HG03159 (cell line): Measurements from ENCODE around the gene GPC2.
A peak's percentile ranks its signal among the peaks of the same experiment; 100 is the strongest.
"Not testable (repeated sequence)": the region's sequence is repeated elsewhere in the genome, so short reads cannot be mapped to it uniquely, and the experiment has no call there.

Source experiments
- ATAC-seq: cut with Tn5 transposase; IDR thresholded peaks from one replicate; pipeline ENCODE4 v1.9.1; 2021; ENCODE audit warnings: mild to moderate bottlenecking, moderate library complexity; ENCODE audit not compliant: unreplicated experiment

GPC2 gene

DNA sequence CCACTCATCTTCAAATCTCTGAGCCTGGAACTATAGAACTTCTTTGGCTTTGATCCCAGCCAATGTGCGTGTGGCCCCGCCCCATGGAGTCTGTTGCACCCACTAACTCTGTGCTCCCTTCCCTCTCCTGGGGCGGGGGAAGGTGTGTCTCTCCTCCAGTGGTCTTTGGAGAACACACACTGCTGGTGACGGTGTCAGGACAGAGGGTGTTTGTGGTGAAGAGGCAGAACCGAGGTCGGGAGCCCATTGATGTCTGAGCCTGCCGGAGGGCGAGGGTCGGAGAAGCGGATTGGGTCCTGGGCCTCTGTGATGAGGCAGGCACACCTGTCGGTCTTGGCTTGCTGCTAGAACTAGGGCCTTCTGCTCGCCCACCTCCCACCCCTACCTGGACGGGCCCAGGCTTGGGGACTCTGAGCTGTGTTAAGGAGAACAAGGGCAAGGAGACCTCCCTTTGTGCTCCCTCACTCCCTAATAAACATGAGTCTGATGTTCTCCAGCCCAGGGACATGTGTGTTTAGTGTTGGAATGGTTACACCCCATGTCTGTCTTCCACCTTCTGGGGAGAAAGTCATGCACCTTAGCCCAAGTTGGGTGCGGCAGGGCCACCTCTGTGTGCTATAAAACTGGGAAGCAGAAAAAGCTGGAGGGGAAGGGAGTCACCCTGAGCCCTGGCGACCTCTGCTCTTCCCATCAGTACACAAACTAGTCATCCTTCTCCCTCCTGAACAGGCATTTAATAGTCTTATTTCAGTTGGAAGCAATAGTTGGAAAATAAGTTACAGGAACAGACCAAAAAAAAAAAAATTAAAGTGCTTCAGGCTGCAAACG, 23.3 kb downstream of the GPC2 start:
- no peak for ATAC-seq

DNA sequence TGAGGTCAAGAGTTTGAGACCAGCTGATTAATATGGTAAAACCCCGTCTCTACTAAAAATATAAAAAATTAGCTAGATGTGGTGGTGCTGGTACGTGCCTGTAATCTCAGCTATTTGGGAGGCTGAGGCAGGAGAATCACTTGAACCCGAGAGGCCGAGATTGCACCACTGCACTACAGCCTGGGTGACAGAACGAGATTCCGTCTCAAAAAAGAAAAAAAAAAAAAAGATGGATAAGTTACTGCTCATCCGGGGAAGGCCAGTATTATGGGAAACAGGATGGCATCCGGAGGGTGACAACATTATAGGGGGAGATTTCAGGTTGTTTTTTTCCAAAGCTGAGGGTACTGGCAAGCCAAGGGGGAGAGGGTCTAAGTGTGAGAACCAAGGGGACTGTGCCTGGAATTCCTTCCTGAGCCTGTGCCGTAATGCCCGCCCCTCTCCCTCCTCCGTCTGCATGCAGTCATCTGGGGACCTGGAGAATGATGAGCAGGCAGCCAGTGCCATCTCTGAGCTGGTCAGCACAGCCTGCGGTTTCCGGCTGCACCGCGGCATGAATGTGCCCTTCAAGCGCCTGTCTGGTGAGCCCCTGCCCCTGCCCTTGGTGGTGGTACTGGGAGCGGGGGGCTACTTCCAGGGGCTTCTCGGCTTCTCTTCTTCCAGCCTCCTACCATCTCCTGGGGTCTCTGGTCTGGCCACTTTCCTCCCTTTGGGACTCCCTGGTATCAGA, 24.1 kb downstream of the GPC2 start:
- ATAC-seq: no peak

DNA sequence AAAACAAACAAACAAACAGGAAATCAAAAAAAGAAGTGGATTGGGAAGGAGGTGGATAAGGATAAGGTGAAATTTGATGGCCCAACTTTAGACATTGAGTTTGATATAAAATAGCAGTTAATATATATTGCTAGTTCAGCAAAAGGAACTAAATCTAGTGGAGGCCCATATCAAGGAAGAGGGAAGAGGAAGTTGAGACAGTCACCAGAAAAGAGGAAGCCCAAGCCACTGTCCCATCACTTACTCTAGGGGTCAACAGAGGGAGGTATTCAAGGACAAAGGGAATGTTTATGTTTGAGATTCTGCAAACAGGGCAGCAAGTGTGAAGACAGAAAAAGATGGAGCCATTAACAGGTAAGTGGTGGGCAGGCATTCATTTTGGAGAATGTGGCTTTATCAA, 24.8 kb downstream of the GPC2 start:
- ATAC-seq: no peak

DNA sequence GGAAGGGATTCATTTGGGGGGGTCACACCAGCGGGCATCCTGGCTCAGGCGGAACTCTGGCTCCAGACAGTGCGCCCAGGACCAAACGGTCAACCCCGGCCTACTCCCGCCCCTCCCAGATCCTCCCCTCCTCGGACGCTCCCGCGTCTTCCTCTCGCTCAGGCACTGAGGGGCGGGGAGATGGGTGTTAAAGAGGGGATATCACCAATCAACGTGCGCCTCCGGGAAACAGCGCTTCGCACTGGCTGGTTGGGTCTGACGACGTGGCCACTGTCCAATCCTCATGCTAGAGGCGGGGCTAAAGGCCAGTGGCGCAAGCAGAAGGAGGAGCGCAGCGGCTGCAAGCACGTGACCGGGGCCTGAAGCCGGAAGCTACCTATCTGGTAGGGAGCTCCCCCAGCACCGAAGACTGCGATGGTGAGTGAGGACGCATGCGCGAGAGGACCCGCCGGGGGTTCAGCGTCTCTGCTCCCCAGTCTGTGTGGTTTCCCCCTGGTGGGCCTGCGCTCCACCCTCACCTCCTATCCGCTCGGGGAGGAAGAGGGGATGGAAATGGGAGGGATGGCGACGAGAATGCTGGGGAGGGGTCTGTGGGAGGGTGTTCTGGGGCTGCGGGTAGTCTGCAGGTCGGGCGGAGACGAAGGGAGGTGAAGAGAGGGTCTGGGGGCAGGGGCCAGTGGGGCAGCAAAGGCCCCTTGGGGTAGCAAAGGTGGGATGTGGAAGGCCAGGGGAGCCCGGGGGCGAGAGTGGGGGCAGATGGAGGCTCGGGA, 28.4 kb downstream of the GPC2 start, which contains the start of gene LAMTOR4:
TSS of gene LAMTOR4 (plus strand) at position 360 of the 770 bp plus-strand sequence. CDS start at position 415, 55 bp downstream.
- peak; percentile 95 for ATAC-seq

DNA sequence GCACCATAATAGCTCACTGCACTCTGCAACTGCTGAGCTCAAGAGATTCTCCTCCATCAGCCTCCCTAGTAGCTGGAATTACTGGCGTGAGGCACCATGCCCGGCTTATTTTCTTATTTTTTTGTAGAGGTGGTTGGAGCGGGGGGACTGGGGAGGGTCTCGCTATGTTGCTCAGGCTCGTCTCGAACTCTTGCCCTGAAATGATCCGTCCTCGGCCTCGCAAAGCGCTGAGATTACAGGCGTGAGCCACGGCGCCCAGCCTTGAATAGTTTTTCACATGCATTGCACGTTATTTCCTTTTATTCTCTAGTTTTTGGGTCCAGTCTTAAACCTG, 29.0 kb downstream of the GPC2 start:
- ATAC-seq: no peak

DNA sequence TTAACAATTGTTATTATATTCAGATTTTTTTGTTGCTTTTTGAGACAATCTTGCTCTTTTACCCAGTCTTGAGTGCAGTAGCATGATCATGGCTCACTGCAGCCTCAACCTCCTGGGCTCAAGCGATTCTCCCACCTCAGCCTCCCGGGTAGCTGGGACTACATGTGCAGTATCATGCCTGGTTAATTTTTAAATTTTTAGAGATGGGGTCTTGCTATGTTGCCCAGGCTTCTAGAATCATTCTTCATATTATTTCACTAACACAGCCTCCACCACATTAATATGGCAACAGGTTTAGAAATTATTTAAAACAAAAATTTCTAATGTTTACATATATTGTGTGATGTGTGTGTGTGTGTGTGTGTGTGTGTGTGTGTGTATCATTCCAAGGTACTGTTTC, 29.9 kb downstream of the GPC2 start:
- no peak for ATAC-seq

DNA sequence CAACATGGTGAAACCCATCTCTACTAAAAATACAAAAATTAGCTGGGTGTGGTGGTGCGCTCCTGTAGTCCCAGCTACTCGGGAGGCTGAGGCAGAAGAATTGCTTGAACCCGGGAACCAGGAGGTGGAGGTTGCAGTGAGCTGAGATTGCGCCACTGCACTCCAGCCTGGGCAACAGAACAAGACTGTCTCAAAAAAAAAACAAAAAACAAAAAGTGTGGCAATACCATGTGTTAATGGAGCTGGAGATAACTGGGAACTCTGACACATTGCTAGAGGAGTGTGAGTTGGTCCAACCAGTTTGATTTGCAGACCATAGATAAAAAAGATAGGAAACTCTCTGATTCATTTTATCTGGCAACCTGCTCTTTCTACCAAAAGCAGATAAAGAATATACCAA, 30.8 kb downstream of the GPC2 start:
- not testable (repeated sequence) for ATAC-seq

DNA sequence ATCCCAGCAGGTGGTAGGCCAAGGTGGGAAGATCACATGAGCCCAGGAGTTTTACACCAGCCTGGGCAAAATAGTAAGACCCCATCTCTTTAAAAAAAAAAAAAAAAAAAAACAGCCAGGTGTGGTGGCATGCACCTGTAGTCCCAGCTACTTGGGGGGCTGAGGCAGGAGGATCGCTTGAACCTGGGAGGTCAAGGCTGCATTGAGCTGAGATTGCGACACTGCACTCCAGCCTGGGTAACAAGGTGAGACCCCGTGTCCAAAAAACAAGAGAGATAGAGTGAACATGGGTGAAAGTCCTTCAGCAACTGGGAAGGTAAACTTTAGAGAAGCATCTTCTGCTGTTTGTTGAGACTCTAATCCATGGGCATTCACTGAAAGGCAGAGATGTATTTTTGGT, 34.7 kb downstream of the GPC2 start:
- ATAC-seq: no peak

DNA sequence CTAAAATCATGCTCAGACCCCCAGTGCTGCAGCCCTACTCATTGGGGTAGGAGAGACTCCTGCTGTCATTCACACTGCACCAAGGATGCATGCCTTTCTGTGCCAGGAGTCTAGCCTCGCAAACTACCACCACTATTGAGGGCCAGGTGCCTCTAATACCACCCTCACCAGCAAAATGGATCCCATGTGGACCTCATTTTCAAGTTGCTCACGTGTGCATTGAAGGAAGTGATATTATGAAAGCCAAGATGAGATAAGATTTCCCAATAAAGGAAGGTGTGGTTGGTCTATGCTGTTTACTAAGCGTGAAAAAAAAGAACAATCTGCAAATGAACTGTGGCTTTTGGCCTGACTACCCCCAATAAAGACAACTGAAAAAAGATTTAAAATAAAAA, 35.6 kb downstream of the GPC2 start:
- ATAC-seq: no peak

DNA sequence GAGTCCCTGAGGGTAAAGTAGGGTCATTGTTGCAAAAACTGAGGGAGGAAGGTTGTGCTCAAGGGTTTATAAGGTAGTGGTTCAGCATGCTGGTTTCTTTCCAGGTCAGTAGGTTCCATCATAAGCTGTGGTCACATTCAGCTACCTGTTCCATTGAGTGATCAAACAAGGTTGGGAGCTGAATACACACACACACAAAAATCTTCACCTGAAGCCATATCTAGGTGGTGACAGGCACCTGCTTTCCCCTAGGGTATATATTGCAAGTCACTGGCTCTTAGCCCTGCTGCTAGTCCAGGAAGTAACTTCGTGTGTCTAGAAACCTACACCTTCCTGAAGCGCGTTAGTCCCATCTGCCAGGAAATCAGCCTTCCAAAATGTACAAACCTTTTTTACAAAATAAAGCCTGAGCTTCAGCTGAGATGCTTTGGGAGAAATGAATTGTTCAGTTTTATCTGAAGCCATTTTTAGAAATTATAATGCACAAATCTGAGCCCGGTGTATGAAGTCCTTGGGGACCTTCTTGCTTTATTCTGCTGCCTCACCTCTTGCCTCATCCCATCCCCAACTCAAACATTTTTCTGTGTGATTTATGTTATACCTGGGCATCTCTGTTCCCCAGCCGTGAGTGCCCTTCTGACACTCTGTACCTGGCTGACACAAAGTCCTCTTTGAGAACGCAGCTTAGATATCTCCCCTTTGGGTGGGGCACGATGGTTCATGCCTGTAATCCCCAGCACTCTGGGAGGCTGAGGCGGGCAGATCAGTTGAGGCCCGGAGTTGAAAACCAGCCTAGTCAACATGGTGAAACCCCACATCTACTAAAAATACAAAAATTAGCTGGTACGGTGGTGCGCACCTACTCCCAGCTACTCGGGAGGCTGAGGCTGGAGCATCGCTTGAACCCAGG, 39.1 kb downstream of the GPC2 start:
- no peak for ATAC-seq

DNA sequence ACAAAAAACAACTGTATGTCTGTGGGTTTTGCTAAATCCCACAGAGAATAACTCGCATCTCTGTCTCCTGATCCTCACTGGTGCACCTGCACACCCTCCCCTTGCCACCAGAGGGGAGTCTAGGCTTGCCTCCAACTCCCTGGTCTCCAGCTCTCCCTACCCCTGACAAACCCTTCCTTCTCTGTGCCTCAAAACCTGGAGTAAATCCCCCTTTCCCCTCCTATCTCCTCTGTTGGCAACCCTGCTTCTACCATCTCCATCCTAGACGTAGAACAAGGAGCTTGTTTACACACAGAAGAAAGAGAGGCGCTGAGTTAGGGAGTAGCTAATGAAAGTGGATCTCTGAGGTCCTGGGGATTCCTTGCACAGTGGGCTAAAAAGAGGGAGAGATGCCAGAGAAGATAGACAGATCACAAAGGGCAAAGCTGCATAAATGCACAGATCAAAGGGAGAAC, 44.5 kb downstream of the GPC2 start:
- no peak for ATAC-seq

DNA sequence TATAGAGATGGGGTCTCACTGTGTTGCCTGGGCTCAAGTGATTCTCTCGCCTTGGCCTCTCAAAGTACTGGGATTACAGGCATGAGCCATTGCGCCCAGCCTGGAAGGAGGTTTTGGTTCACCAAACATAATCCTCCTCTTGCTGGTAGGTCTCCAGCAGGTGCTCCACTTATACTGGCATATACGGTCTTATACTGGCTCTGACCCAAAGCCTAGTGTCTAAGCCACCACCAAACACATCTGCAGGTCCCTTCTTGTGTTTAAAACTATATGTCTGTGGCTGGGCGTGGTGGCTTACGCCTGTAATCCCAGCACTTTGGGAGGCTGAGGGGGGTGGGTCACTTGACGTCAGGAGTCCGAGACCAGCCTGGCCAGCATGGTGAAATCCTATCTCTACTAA, 45.1 kb downstream of the GPC2 start:
- ATAC-seq: no peak

DNA sequence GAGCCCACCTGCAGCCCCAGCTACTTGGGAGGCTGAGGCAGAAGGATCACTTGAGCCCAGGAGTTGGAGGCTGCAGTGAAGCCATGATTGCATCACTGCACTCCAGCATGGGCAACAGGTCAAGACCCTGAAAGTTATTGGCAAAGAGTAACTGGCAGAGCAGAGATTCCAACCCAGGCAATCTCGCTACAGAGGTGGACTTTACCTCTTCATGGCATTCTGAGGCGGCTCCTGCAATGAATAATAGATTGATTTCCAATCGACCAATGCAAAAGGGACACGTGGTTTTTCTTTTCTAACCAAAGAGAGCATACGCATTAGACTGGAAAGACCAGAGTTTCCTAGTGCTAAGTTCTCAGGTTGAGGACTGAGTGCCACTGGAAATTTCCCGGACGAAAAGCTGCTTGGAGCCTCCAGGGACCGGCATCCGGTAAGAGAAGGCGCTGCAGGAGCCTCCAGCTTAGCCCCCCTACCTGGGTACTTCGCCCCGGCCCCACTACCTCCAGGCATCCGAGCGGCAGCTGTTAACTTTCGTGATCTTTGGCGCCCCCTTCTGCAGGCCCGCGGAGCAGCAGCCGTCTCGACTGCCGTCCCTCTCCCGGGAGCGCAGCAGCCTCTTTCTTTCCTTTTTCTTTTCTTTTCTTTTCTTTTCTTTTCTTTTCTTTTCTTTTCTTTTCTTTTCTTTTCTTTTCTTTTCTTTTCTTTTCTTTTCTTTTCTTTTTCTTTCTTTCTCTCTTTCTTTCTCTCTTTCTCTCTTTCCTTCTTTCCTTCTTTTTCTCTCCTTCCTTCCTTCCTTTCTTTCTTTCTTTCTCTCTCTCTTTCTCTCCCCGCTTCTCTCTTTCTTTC, 46.4 kb downstream of the GPC2 start:
- no peak for ATAC-seq

DNA sequence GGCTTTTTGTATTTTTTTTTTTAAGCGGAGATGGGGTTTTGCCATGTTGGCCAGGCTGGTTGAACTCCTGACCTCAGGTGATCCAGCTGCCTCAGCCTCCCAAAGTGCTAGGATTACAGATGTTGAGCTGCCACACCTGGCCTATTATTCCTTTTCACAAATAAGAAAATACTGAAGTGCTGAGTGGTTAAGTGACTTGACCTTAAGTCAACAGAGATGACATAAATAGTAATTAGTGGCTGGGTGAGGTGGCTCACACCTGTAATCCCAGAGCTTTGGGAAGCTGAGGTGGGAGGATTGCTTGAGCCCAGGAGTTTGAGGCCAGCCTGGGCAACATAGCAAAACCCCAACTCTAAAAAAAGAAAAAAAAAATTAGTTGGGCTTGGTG, 47.0 kb downstream of the GPC2 start:
- not testable (repeated sequence) for ATAC-seq

DNA sequence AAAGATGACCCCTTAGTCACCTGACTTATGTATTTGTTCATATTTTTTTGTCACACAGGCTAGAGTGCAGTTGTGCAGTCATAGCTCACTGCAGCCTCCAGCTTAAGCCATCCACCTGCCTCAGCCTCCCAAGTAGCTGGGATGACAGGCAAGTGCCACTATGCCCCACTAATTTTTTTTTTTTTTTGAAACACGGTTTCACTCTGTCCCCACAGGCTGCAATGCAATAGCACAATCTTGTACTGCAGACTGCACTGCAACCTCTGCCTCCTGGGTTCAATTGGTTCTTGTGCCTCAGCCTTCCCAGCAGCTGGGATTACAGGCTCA, 48.6 kb downstream of the GPC2 start:
- ATAC-seq: no peak

DNA sequence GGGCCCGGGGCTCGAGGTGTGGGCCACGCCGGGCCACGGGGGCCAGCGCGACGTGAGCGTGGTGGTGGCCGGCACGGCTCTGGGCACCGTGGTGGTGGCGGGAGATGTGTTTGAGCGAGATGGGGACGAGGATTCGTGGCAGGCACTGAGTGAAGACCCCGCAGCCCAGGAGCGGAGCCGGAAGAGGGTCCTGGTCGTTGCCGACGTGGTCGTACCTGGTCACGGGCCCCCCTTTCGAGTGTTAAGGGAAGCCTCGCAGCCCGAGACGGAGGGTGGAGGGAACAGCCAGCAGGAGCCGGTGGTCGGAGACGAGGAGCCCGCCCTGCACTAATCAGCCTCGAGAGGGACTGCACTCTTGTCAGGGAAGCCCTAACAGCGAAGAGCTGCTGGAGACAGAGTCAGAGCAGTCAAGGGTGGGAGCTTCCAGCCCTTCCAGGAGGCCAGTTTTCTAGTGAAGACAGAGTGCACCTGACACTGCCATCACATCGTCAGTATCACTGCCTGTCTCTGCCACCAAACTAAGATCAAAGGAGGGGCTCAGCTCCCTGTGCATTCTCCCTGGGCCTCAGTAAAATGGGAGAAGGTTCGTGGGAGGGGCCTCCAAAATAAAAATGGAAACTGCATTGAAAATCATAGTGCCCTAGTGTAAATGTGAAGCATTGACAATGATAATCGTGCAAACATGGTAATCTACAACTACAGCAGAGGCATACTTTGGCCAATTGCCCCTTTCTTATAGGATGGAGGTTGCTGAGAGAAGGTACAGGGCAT, 49.1 kb downstream of the GPC2 start:
- no peak for ATAC-seq

DNA sequence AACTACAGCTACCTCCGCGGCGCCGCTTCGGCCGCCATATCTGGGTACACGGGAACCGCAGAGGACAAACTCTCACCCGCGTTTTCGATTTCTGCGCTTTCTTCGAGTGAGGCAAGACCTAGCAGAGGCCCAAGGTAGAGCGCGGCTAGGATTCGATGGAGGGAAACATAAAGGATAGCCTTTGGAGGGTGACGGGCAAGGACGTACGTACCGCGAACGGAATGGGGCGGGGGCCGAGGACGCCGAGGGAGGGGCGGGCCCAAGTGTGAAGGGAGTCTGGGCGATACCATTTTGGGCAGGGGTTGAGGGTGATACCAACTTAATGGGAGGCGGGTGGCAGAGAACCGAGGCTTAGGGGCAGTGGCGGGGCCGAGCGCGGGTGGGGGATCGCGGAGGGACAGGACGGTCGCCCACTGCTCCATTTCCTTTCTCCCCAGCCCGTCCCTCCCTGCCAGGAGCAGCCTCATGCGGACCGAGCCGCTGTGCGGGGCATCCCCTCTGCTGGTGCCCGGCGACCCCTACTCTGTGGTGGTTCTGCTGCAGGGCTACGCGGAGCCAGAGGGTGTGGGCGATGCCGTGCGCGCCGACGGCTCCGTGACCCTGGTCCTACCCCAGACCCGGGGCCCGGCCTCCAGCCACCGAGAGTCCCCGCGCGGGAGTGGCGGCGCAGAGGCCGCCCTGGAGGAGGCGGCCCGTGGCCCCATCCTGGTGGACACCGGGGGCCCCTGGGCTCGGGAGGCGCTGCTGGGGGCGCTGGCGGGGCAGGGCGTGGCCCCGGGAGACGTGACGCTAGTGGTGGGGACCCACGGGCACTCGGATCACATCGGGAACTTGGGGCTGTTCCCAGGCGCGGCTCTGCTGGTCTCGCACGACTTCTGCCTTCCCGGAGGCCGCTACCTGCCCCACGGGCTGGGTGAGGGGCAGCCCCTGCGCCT, 50.0 kb downstream of the GPC2 start, which contains the start of gene MBLAC1:
TSS of gene MBLAC1 (plus strand) at position 37 of the 935 bp plus-strand sequence. CDS start at position 466, 429 bp downstream.
- peak; percentile 69 for ATAC-seq
